Stimulated activated CD4-positive, alpha-beta T cell treated with anti-CD3 and anti-CD28 coated beads, Interleukin-2, amount 100 ng/mL, for 48 hours (primary cell): ENCODE measurements around the gene CLIC2.

Source experiments
- DNase-seq, 2 donors: peaks; one replicate each; pipeline ENCODE4 v3.0.0-alpha.2; 2020

Gene CLIC2

DNA sequence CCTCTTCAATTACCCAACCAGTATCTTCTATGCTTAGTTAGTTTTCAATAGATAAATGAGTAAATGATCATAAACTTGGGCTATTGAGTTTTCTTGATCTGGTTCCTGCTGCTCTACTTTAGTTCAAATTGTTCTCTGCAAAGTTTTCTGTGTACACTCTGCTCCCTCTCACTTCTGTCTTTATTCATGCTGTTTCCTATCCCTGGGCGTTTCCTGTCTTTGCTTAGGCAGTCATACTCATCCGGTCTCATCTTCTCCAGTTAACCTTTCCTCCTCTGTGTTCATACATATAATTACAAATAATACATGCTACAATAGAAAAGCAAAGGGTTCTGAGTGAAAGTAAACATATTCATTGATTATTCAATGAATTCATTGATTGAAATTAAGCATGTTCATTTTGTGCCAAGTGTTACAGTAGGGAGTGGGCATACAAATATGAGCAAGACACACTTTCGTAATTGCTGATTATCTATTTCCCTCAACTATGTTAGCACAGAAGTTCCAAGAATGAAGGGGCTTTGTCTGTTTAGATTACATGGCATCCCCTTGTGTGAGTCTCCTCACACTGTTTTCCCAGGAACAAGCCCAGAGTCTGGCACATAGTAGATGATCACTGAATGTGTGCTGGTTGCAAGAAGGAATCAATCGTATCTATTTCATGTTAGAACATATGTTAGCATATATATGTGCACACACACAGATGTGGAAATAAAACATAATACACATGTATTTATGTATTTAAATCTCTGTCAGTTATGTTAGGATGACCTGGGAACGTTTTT, 71.3 kb downstream of the CLIC2 start:
- DNase-seq = no peak

- no peak for DNase-seq
These were observed 74.7 kb downstream of the CLIC2 start for GRCh38 chrX:155259752-155260151.

DNA sequence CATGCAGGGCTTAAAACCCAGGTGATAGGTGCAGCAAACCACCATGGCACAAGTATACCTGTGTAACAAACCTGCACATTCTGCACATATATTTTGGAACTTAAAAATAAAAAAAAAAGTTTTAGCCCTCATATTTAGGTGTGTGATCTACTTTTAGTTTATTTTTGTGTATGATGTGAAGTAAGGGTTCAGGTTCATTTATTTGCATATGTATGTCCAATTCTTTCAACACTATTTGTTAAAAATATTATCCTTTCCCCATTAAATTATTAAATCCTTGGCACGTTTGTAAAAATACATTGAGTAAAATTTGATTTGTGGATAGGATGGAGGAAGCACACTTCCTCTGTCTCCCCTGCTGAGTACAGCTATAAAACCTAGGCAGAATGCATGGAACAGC, 83.0 kb downstream of the CLIC2 start:
- DNase-seq = no peak

DNA sequence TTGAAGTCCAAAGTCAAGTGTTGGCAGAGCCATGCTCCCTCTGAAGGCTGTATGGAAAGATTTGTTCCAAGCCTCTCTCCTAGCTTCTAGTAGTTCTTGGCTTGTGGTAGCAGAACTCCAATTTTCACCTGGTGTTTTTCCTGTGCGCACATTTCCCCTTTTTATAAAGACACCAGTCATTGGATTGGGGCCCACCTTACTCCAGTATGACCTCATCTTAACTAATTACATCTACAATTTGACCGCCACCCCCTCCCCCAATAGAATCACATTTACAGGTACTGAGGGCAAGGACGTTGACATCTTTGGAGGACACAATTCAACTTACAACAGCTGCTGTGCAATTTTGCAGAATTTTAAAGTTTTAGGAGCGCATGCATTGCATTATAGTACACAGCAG, 86.9 kb downstream of the CLIC2 start:
- DNase-seq = no peak

DNA sequence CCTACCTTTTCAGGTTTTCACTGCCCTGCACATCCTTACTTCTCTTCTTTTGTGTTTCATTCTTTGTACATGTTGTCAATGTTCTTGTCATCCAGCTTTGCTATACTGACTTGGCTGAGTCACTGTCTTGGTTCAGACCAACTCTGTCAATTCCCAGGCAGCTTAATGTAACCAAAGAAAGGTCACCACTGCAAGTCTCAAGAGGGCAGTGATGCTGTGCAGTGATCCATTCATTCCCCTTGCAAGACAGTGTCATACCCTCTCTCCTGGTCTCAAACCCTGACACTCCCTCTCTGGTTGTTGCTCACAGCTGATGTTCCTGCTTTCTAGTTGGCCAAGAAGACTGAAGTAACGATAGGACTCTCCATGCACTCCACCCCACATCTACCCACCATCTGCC, 87.7 kb downstream of the CLIC2 start:
- no peak for DNase-seq

DNA sequence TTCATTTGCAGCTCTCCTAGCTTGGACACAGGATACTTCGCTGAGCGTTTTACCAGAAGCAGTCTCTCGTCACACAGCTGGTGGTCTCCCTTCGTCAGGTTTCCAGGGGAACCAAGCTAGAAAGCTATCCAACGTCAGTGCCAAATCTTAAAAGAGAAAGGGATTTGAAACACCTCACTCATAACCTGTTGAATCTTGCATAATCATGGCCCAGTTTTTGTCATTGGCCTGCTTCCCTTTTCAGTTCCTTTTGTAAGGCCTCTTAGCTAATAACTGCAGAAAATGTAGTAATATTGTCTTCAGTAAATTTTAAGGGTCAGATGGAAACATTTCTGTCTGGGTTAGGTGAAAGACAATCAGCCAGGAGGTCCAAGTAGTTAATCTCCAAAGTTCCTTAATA, 92.1 kb downstream of the CLIC2 start:
- DNase-seq = no peak

GRCh38 chrX:155237719-155238118, 96.7 kb downstream of the CLIC2 start:
- no peak for DNase-seq

GRCh38 chrX:155235891-155236290, 98.5 kb downstream of the CLIC2 start:
- DNase-seq = no peak

DNA sequence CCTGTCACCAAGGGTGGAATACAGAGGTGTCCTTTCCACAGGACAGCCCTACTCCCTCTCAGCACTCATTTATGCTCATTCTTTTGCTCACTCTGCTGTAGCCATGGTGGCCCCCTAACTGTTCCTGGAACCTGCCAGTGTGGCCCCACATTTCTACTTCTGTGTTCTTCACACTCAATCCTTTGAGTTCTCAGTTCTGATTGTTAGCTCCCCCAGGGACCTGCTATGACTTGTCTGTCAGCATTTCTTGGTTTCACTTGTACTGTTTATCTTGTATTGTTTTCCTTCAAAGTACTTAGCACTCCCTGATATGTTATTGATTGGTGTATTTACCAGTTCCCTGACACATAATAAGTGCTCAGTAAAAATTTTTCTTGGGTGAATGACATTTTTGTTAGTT, 103.3 kb downstream of the CLIC2 start:
- DNase-seq = no peak
